HPDE6-E6E7 (cell line): ENCODE measurements around the gene GRM4.
"Not testable (repeated sequence)": the region's sequence is repeated elsewhere in the genome, so short reads cannot be mapped to it uniquely, and the experiment has no call there.

Experiments
- DNase-seq: peaks from one replicate; pipeline ENCODE4 v3.0.0; 2011; ENCODE audit warnings: missing footprints; ENCODE audit errors: extremely low spot score

Gene GRM4

GRCh38 chr6:34146021-34146782, at the start of gene GRM4:
GRM4 (minus strand) TSS chr6:34146087; CDS start chr6:34133496, 12,591 bp downstream.
- no peak for DNase-seq

- DNase-seq, result no peak
Observed at GRCh38 chr6:34194772-34195171, 48.9 kb upstream of the GRM4 start.

GRCh38 chr6:34190504-34191122, 44.7 kb upstream of the GRM4 start:
- no peak for DNase-seq

GRCh38 chr6:34189806-34190503, 44.1 kb upstream of the GRM4 start:
- DNase-seq, result no peak

GRCh38 chr6:34184726-34185125, 38.8 kb upstream of the GRM4 start:
- DNase-seq, result not testable (repeated sequence)

GRCh38 chr6:34182751-34183531, 37.1 kb upstream of the GRM4 start:
- DNase-seq, result no peak

GRCh38 chr6:34181908-34182307, 36.0 kb upstream of the GRM4 start:
- DNase-seq, result no peak

- DNase-seq, result no peak
Observed at GRCh38 chr6:34179106-34179720, 33.3 kb upstream of the GRM4 start.

- no peak for DNase-seq
Observed at GRCh38 chr6:34178357-34179105, 32.6 kb upstream of the GRM4 start.

- DNase-seq, result no peak
Observed at GRCh38 chr6:34177181-34177591, 31.3 kb upstream of the GRM4 start.

- no peak for DNase-seq
Observed at GRCh38 chr6:34176261-34177031, 30.6 kb upstream of the GRM4 start.

- no peak for DNase-seq
Observed at GRCh38 chr6:34174846-34175399, 29.0 kb upstream of the GRM4 start.

- no peak for DNase-seq
Observed at GRCh38 chr6:34172961-34173775, 27.3 kb upstream of the GRM4 start.

- DNase-seq, result no peak
Observed at GRCh38 chr6:34170346-34170745, 24.5 kb upstream of the GRM4 start.

GRCh38 chr6:34169897-34170296, 24.0 kb upstream of the GRM4 start:
- DNase-seq, result no peak

- DNase-seq, result no peak
Observed at GRCh38 chr6:34161857-34162515, 16.1 kb upstream of the GRM4 start.

GRCh38 chr6:34159844-34160243, 14.0 kb upstream of the GRM4 start:
- no peak for DNase-seq

GRCh38 chr6:34158876-34159275, 13.0 kb upstream of the GRM4 start:
- DNase-seq, result no peak
